GM20000 (cell line): ENCODE measurements around the gene ELMO1.

Experiments
- DNase-seq: peaks from one replicate; pipeline ENCODE4 v3.0.0; 2012; ENCODE audit warnings: low spot score
- CTCF ChIP-seq: IDR thresholded peaks from 2 replicates; pipeline ENCODE4 v1.5.1; 2012; ENCODE audit warnings: mild to moderate bottlenecking, control low read depth; ENCODE audit errors: extremely low read depth, missing control alignments

Gene ELMO1

GRCh38 chr7:36896956-36897590, 551.6 kb downstream of the ELMO1 start:
- TF ChIP-seq CTCF: no peak
- no peak for DNase-seq

- no peak for TF ChIP-seq CTCF
- DNase-seq: no peak
These were observed 552.2 kb downstream of the ELMO1 start for GRCh38 chr7:36896418-36896817.

GRCh38 chr7:36895192-36895591, 553.5 kb downstream of the ELMO1 start:
- no peak for DNase-seq
- no peak for TF ChIP-seq CTCF

DNA sequence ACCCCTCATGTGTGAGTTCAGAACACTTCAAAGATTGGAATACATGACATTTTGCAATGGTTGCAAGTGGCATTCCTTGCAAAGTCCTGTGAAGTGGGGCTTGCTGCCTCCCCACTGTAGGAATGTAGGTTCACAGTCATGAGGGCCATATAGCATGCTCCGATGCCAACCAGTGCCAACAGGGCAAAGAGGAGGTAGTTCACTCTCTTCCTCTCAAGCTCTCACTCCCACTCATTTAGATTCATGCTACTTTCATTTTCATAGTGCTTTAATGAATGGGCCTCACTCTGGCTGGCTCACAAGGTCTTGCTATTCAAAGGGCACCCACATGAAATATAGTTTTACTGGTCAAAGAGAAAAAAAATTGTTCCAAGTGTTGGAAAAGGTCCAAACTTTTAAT, 554.5 kb downstream of the ELMO1 start:
- DNase-seq: no peak
- no peak for TF ChIP-seq CTCF

DNA sequence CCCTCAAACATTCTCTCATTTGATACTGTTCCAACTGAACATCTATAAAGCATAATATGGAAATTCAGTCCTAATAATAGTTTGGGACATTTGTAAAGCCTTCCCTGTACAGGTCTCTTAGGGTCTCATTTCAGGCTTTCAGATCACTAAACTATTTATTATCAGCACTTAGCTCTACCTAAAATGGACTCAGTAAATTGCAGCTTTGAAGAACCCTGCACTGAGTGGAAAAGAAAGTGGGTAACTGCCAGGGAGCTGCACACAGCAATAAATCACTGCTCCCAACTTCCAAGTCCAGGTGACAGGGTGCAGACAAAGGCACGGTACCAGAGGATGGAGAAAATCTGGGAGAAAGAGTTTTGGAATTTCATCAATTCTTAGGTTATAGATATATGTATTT, 559.5 kb downstream of the ELMO1 start:
- TF ChIP-seq CTCF: no peak
- no peak for DNase-seq

DNA sequence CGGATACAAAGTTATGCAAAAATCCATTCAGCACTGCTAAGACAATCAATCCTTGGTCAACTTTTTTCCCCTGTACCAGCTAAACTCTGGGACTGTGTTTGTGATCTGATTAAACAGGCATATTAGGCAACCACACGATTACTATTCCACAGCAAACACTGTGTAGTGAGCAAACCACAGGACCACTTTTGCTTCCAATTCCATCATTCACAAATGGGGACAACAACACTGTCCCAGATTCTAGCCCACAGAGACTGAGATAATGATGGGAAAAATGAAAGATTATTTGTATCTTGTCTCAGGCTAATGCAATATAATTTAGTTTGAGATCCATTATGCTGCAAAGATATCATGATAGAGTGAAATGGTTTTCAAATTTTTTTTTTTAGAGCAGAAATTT, 560.7 kb downstream of the ELMO1 start:
- TF ChIP-seq CTCF: no peak
- DNase-seq: no peak

GRCh38 chr7:36887233-36887632, 561.4 kb downstream of the ELMO1 start:
- no peak for DNase-seq

More at GRCh38 chr7:36887233-36887632, 561.4 kb downstream of the ELMO1 start:
- no peak for TF ChIP-seq CTCF
